HepG2 (cell line): Measurements from ENCODE around the gene TFAP2D. TPM values are rescaled to one million over a fixed set of nuclear protein-coding genes. Genes with fewer than 3 reads are reported as not detected.

Source experiments
- ATAC-seq: fragments of 200-7000 bp; cut with Tn5 transposase; 3 replicates; pipeline ENCODE4 v1.9.1; 2020; ENCODE audit warnings: mild to moderate bottlenecking, moderate library complexity
- BruUV-seq: library from RNA; stranded (reverse); fragments of 400-500 nt; replicated peaks from 2 replicates; lab custom pipeline; 2021; lab: Mats Ljungman, UMichigan
- CTCF ChIA-PET: fragments of 300-600 bp; formaldehyde crosslinking; extraction: SDS; loops from one replicate; lab custom pipeline; 2021; ENCODE audit warnings: low total read pairs, inconsistent platforms, low intra/inter-chr PET ratio; lab: Yijun Ruan, JAX
- POLR2A ChIA-PET: fragments of 350-600 bp; sonication (Branson Sonifier 250); formaldehyde crosslinking; loops from one replicate; lab custom pipeline; 2020; ENCODE audit warnings: antibody characterized with exemption, inconsistent platforms; lab: Yijun Ruan, JAX
- DNase-seq: peaks from one replicate; pipeline ENCODE4 v3.0.0-alpha.2; 2015; ENCODE audit warnings: low spot score
- FAIRE-seq: peaks from 3 replicates; lab custom pipeline; 2011; peaks lifted over from hg19 to GRCh38; lab: Jason Lieb, UNC
- H2AFZ ChIP-seq: one replicate; pipeline ENCODE4 v1.6.1; 2011; ENCODE audit warnings: low read length, inconsistent platforms
- H3K27ac ChIP-seq: fragments of 300-600 bp; 3 replicates; pipeline ENCODE4 v1.8.0; 2011; ENCODE audit warnings: mixed run types, mild to moderate bottlenecking, mixed read lengths, low read length, inconsistent platforms; ENCODE audit not compliant: insufficient read depth; ENCODE audit errors: extremely low read length
- H3K27me3 ChIP-seq, 2 experiments: fragments of 200-600 bp in 1 of 2; 2 replicates in 1 of 2; 3 replicates in 1 of 2; pipeline versions ENCODE4 v1.6.0 to v1.8.0; 2011; ENCODE audit warnings: low read length in 2 of 2, mild to moderate bottlenecking in 2 of 2, moderate library complexity in 2 of 2, inconsistent platforms in 1 of 2; ENCODE audit not compliant: insufficient read depth in 2 of 2, control insufficient read depth in 1 of 2
- H3K36me3 ChIP-seq, 2 experiments: fragments of 200-600 bp in 1 of 2; replicated peaks in 1 of 2; 2 replicates in 1 of 2; 3 replicates in 1 of 2; pipeline versions ENCODE4 v1.5.1 to v1.8.0; 2011; ENCODE audit warnings: low read length in 2 of 2, inconsistent platforms in 1 of 2; ENCODE audit not compliant: insufficient read depth in 2 of 2, control insufficient read depth in 1 of 2
- H3K4me1 ChIP-seq: 2 replicates; pipeline ENCODE4 v1.5.1; 2012; ENCODE audit warnings: low read length, inconsistent platforms; ENCODE audit not compliant: insufficient read depth
- H3K4me2 ChIP-seq: 2 replicates; pipeline ENCODE4 v1.6.0; 2011; ENCODE audit warnings: low read depth, low read length, inconsistent platforms
- H3K4me3 ChIP-seq, 3 experiments: fragments of 200-600 bp in 1 of 3; sonication (generic), shearing (Covaris generic) in 1 of 3; replicated peaks in 1 of 3; 2 replicates each; pipeline ENCODE4 v1.5.1; 2011 to 2016; ENCODE audit warnings: low read length in 3 of 3, inconsistent platforms in 2 of 3, low read depth in 2 of 3, mild to moderate bottlenecking in 2 of 3, control low read depth in 1 of 3, mixed read lengths in 1 of 3; ENCODE audit not compliant: insufficient read depth in 1 of 3
- H3K79me2 ChIP-seq: one replicate; pipeline ENCODE4 v1.6.1; 2011; ENCODE audit warnings: low read length, inconsistent platforms; ENCODE audit not compliant: insufficient read depth
- H3K9ac ChIP-seq: 2 replicates; pipeline ENCODE4 v1.6.0; 2011; ENCODE audit warnings: mild to moderate bottlenecking, low read depth, low read length, inconsistent platforms; ENCODE audit not compliant: insufficient read depth
- H3K9me3 ChIP-seq: 2 replicates; pipeline ENCODE4 v1.5.1; 2012; ENCODE audit warnings: mild to moderate bottlenecking, low read length
- H4K20me1 ChIP-seq: 2 replicates; pipeline ENCODE4 v1.6.0; 2011; ENCODE audit warnings: inconsistent platforms, mild to moderate bottlenecking, low read length, moderate library complexity; ENCODE audit not compliant: insufficient read depth
- ARHGAP35 ChIP-seq: sonication (generic); formaldehyde crosslinking; IDR thresholded peaks from 2 replicates; pipeline ENCODE4 v1.9.0; 2022; ENCODE audit warnings: mild to moderate bottlenecking, inconsistent platforms, moderate library complexity, missing genetic modification reagents, borderline replicate concordance
- MBNL3 ChIP-seq: fragments of 250-450 bp; sonication (Bioruptor Pico); conservative IDR thresholded peaks from 2 replicates; pipeline ENCODE4 v1.8.0; 2022; ENCODE audit warnings: mild to moderate bottlenecking, inconsistent platforms
- ZBTB1 ChIP-seq: sonication (generic); formaldehyde crosslinking; IDR thresholded peaks from 2 replicates; pipeline ENCODE4 v1.4.0; 2020; ENCODE audit warnings: missing genetic modification reagents, borderline replicate concordance
- ZNF33A ChIP-seq: sonication (generic); formaldehyde crosslinking; IDR thresholded peaks from 2 replicates; pipeline ENCODE4 v1.5.1; 2020; ENCODE audit warnings: missing genetic modification reagents, mild to moderate bottlenecking, moderate library complexity, borderline replicate concordance
- WGBS: methylation state at CpG from one replicate; pipeline ENCODE4 v1.1.6; 2017; ENCODE audit warnings: low lambda C conversion rate; 5-methylcytosine and 5-hydroxymethylcytosine counted together
- in situ Hi-C: cut with HindIII; loops from 2 replicates; pipeline ENCODE4 v1.10.0; 2017; ENCODE audit warnings: low pct_unique_long_range_greater_than_20kb; ENCODE audit not compliant: extremely low pct_ligation_motif_present
- intact Hi-C: fragments of 100-400 bp; cut with micrococcal nuclease; formaldehyde crosslinking; loops from one replicate; pipeline ENCODE4 v1.10.0; 2022; ENCODE audit not compliant: unreplicated experiment
- polyA plus RNA-seq, 8 experiments: library from polyadenylated mRNA; depleted of rRNA in 3 of 8; stranded (reverse) in 7 of 8; unstranded in 1 of 8; fragments of >200 nt; fragmentation: Illumina TruSeq in 4 of 8; extraction: Trizol in 4 of 8; gene quantifications; 2 replicates each; pipeline versions ENCODE4 v1.2.1 to v1.2.3, GENCODE V29; 2011 to 2016; ENCODE audit warnings: low read depth in 4 of 8, missing spikeins in 1 of 8, mixed read lengths in 1 of 8; ENCODE audit not compliant: insufficient read depth in 1 of 8
- total RNA-seq, 5 experiments: library from RNA; depleted of rRNA; stranded (reverse); fragments of >200 nt; fragmentation: Illumina TruSeq; extraction: Trizol; gene quantifications; 2 replicates each; pipeline ENCODE4 v1.2.3, GENCODE V29; 2016; ENCODE audit warnings: low read depth in 1 of 5
- TF ChIP-seq, protein P1 (sequence below): sonication (generic); formaldehyde crosslinking; IDR thresholded peaks from 2 replicates; pipeline ENCODE4 v1.4.0; 2020; ENCODE audit warnings: missing genetic modification reagents

TFAP2D gene
- total and polyA plus RNA-seq, 2 of the 13 experiments (the other 11 are each of a cell fraction or from before 2014, with no cell fraction given), result not detected

DNA sequence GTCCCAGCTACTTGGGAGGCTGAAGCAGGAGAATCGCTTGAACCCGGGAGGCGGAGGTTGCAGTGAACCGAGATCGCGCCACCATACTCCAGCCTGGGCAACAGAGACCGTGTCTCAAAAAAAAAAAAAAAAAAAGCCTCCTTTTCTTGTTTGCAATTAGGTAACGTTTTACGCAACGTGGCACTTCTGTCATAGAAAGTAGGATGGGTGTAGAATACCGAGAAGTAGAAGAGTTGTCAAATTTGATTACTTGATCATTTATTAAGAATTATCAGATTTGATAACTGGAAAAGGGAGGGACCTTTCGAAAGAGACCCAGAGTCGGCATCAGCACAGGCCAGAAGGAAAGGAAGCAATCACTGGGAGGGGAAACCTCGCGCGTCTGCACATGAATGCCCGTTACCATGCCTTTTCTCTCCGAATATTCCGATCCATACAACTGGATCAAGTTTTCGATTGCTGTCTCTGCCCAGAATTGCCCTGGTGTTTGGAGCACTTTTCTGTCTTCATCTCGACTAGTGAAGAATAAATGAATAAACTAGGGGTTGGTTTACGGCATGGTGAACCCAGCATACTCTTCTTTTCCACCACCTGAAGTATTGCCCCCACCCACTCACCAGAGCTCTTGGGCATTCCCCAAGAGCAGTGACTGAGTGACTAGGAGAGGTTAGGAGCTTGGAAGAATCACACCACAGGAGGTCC is 4.5 kb upstream of the TFAP2D start:
- TF ChIP-seq, protein P1, sequence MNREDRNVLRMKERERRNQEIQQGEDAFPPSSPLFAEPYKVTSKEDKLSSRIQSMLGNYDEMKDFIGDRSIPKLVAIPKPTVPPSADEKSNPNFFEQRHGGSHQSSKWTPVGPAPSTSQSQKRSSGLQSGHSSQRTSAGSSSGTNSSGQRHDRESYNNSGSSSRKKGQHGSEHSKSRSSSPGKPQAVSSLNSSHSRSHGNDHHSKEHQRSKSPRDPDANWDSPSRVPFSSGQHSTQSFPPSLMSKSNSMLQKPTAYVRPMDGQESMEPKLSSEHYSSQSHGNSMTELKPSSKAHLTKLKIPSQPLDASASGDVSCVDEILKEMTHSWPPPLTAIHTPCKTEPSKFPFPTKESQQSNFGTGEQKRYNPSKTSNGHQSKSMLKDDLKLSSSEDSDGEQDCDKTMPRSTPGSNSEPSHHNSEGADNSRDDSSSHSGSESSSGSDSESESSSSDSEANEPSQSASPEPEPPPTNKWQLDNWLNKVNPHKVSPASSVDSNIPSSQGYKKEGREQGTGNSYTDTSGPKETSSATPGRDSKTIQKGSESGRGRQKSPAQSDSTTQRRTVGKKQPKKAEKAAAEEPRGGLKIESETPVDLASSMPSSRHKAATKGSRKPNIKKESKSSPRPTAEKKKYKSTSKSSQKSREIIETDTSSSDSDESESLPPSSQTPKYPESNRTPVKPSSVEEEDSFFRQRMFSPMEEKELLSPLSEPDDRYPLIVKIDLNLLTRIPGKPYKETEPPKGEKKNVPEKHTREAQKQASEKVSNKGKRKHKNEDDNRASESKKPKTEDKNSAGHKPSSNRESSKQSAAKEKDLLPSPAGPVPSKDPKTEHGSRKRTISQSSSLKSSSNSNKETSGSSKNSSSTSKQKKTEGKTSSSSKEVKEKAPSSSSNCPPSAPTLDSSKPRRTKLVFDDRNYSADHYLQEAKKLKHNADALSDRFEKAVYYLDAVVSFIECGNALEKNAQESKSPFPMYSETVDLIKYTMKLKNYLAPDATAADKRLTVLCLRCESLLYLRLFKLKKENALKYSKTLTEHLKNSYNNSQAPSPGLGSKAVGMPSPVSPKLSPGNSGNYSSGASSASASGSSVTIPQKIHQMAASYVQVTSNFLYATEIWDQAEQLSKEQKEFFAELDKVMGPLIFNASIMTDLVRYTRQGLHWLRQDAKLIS, result no peak
- TF ChIP-seq ZBTB1 (CRISPR knock-in tag), result no peak
- POLR2A ChIA-PET, result no interaction called here
- CTCF ChIA-PET, result no interaction called here
- H4K20me1 ChIP-seq, result no peaks in the 10 kb centered on the region
- H3K27me3 ChIP-seq, result peaks cover 0 to 16% of the 10 kb centered on the region in 2 experiments; a peak in 2 of 5 replicates
- no peak overlapping the region for H3K9ac ChIP-seq
- no peaks in the 10 kb centered on the region for H3K9me3 ChIP-seq
- no peak overlapping the region for H2AFZ ChIP-seq
- no peak overlapping the region for H3K4me2 ChIP-seq
- intact Hi-C loops (no loop called here), in situ Hi-C loops (no loop called here)
- no TSS peak for BruUV-seq
- H3K79me2 ChIP-seq, result no peaks in the 10 kb centered on the region
- 48% methylated on average over 22 of the region's 22 CpGs for WGBS
- DNase-seq, result no peak
- ATAC-seq, result no peak
- no peak for FAIRE-seq
- no peaks in the 10 kb centered on the region for H3K36me3 ChIP-seq
- H3K27ac ChIP-seq, result no peak overlapping the region
- H3K4me1 ChIP-seq, result no peaks in the 10 kb centered on the region
- no peak overlapping the region for H3K4me3 ChIP-seq

DNA sequence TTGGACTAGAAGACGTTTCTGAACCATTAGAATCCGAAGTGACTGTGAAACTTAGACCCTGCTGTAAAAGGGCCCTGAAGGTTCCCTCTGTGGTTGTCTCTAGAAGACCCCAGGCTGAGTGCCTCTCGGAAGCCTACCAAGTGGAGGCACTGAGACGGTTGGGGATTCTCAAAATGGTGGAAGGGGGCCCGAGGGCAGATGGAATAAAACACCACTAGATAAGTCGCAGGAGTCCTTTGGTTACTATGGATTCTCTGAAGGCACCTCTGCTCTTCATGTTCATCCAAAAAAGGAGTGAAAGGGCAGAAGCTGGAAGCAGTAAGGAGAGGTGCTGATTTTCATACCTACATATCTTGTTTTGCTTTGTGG is 4.0 kb upstream of the TFAP2D start:
- H3K9ac ChIP-seq, result no peak overlapping the region
- H3K4me1 ChIP-seq, result no peaks in the 10 kb centered on the region
- TF ChIP-seq ARHGAP35 (CRISPR knock-in tag) (no peak), ZNF33A (CRISPR knock-in tag) (no peak), MBNL3 (CRISPR knock-in tag) (no peak)
- DNase-seq, result no peak
- in situ Hi-C loops (no loop called here), intact Hi-C loops (no loop called here)
- FAIRE-seq, result no peak
- no peaks in the 10 kb centered on the region for H4K20me1 ChIP-seq
- BruUV-seq, result no TSS peak
- H3K36me3 ChIP-seq, result no peaks in the 10 kb centered on the region
- no peaks in the 10 kb centered on the region for H3K9me3 ChIP-seq
- 2% methylated on average over 6 of the region's 6 CpGs for WGBS
- no peak overlapping the region for H3K27ac ChIP-seq
- CTCF ChIA-PET, result no interaction called here
- POLR2A ChIA-PET, result no interaction called here
- no peak overlapping the region for H3K4me2 ChIP-seq
- no peak for ATAC-seq
- no peak overlapping the region for H3K4me3 ChIP-seq
- no peak overlapping the region for H2AFZ ChIP-seq
- peaks cover 0 to 20% of the 10 kb centered on the region in 2 experiments; a peak in 2 of 5 replicates for H3K27me3 ChIP-seq
- H3K79me2 ChIP-seq, result no peaks in the 10 kb centered on the region
